HepG2 (cell line): Measurements from ENCODE around the gene LPAR1.

Source experiments
- CEBPB ChIP-seq: IDR thresholded peaks from 2 replicates; pipeline ENCODE4 v1.6.1; 2011; ENCODE audit warnings: low read depth, low read length, improper control_type of control experiment, borderline replicate concordance
- CHD2 ChIP-seq: IDR thresholded peaks from 2 replicates; pipeline ENCODE4 v1.6.1; 2011; ENCODE audit warnings: low read depth, low read length, improper control_type of control experiment
- CHD4 ChIP-seq: fragments of 200-600 bp; sonication (generic); IDR thresholded peaks from 2 replicates; pipeline ENCODE4 v1.7.0; 2017; ENCODE audit warnings: mild to moderate bottlenecking, low read length, borderline replicate concordance
- KDM1A ChIP-seq: IDR thresholded peaks from 2 replicates; pipeline ENCODE4 v1.6.1; 2016; ENCODE audit warnings: missing compliant biosample characterization
- PHF8 ChIP-seq: sonication (generic); formaldehyde crosslinking; IDR thresholded peaks from 2 replicates; pipeline ENCODE4 v1.5.0; 2020; ENCODE audit warnings: missing genetic modification reagents
- POLR2A ChIP-seq, 2 experiments: IDR thresholded peaks; 2 replicates each; pipeline ENCODE4 v1.6.1; 2011; ENCODE audit warnings: low read depth in 2 of 2, low read length in 2 of 2, mild to moderate bottlenecking in 1 of 2, moderate library complexity in 1 of 2; ENCODE audit not compliant: insufficient read depth in 1 of 2
- SMC3 ChIP-seq: IDR thresholded peaks from 2 replicates; pipeline ENCODE4 v1.6.1; 2011; ENCODE audit warnings: low read length, improper control_type of control experiment
- SOX5 ChIP-seq: IDR thresholded peaks from 2 replicates; pipeline ENCODE4 v1.6.1; 2016; ENCODE audit warnings: borderline replicate concordance
- SP140L ChIP-seq: sonication (generic); formaldehyde crosslinking; IDR thresholded peaks from 2 replicates; pipeline ENCODE4 v1.4.0; 2020; ENCODE audit warnings: missing genetic modification reagents, borderline replicate concordance

GRCh38 chr9:110837401-110838005, 200.8 kb downstream of the LPAR1 start:
- TF ChIP-seq POLR2A (IDR thresholded peaks at IDR 0.05; ENCODE audit: insufficient read depth in 1 of 2, low read depth in 2 of 2, low read length in 2 of 2) (no peak), PHF8 (CRISPR knock-in tag) (no peak), SMC3 (no peak), CEBPB (no peak), SP140L (CRISPR knock-in tag) (no peak), CHD4 (no peak), KDM1A (CRISPR knock-in tag) (no peak), SOX5 (CRISPR knock-in tag) (no peak), CHD2 (no peak)
